GM12874 (cell line): ENCODE results near the gene RUFY2.

Experiments
- CTCF ChIP-seq: IDR thresholded peaks from 2 replicates; pipeline ENCODE4 v1.5.1; 2011; ENCODE audit warnings: low read depth, mild to moderate bottlenecking, control low read depth, low read length, moderate library complexity; ENCODE audit not compliant: insufficient read depth

The RUFY2 gene

GRCh38 chr10:68310531-68310930 lies 96.5 kb downstream of the RUFY2 start:
- no peak for TF ChIP-seq CTCF

- TF ChIP-seq CTCF, result no peak
Measured at GRCh38 chr10:68305854-68306253, 101.2 kb downstream of the RUFY2 start.

- TF ChIP-seq CTCF, result no peak
Measured at GRCh38 chr10:68303849-68304412, 103.1 kb downstream of the RUFY2 start.

GRCh38 chr10:68302871-68303270 lies 104.2 kb downstream of the RUFY2 start:
- TF ChIP-seq CTCF, result no peak

- no peak for TF ChIP-seq CTCF
Measured at GRCh38 chr10:68302503-68302823, 104.6 kb downstream of the RUFY2 start.

GRCh38 chr10:68301790-68302502 lies 105.1 kb downstream of the RUFY2 start:
- TF ChIP-seq CTCF, result peak; percentile 25; the same call in 1 of the 2 replicates

GRCh38 chr10:68301301-68301700 lies 105.8 kb downstream of the RUFY2 start:
- TF ChIP-seq CTCF, result no peak
